Gastrocnemius medialis (tissue), 4 donors: ENCODE results near the gene TRIM66. TPM values are rescaled to one million over a fixed set of nuclear protein-coding genes. Genes with fewer than 3 reads are reported as not detected.

Source experiments
- ATAC-seq, 2 donors: fragments of 150-250 bp; one replicate each; pipeline ENCODE4 v1.9.1; 2016
- DNase-seq, 2 donors: peaks; one replicate each; pipeline ENCODE4 v3.0.0-alpha.2; 2019
- H3K27ac ChIP-seq, 4 donors: fragments of 200-600 bp; sonication (generic); 1 replicate in 1 of 4; 2 replicates in 3 of 4; pipeline ENCODE4 v1.5.1; 2016 to 2018; ENCODE audit warnings: mild to moderate bottlenecking in 2 of 4, moderate library complexity in 1 of 4
- H3K27me3 ChIP-seq, 3 donors: fragments of 200-600 bp; sonication (generic) in 2 of 3; 1 replicate in 1 of 3; 2 replicates in 2 of 3; pipeline versions ENCODE4 v1.5.1 to v1.6.0; 2016 to 2019; ENCODE audit warnings: mild to moderate bottlenecking in 1 of 3, moderate library complexity in 1 of 3
- H3K36me3 ChIP-seq, 2 donors: fragments of 200-600 bp; sonication (generic) in 1 of 2; one replicate each; pipeline ENCODE4 v1.5.1; 2017 to 2018
- H3K4me1 ChIP-seq, 2 donors: fragments of 200-600 bp; sonication (generic) in 1 of 2; one replicate each; pipeline ENCODE4 v1.5.1; 2016 to 2017; ENCODE audit warnings: mild to moderate bottlenecking in 2 of 2
- H3K4me3 ChIP-seq, 4 donors: fragments of 200-600 bp; sonication (generic) in 3 of 4; 1 replicate in 1 of 4; 2 replicates in 3 of 4; pipeline ENCODE4 v1.5.1; 2016 to 2019; ENCODE audit warnings: mild to moderate bottlenecking in 2 of 4
- H3K9me3 ChIP-seq, 3 donors: fragments of 200-600 bp; sonication (generic) in 2 of 3; 1 replicate in 1 of 3; 2 replicates in 2 of 3; pipeline ENCODE4 v1.5.1; 2016 to 2019
- POLR2A ChIP-seq, 2 donors: fragments of 450-650 bp; IDR thresholded peaks; one replicate each; pipeline ENCODE4 v1.6.1; 2017; ENCODE audit warnings: antibody characterized with exemption in 2 of 2, mild to moderate bottlenecking in 2 of 2, moderate library complexity in 2 of 2
- in situ Hi-C, 4 donors: fragments of 200-750 bp; cut with MboI; loops; one replicate each; pipeline versions ENCODE4 v1.15.0 to v1.8.0; 2017; ENCODE audit warnings: low sequenced_read_pairs in 4 of 4
- intact Hi-C: fragments of 100-400 bp; cut with DNase I; formaldehyde crosslinking; loops from one replicate; pipeline ENCODE4 v1.15.1; 2023; ENCODE audit warnings: low total_unique reads
- total RNA-seq, 4 donors: library from RNA; depleted of rRNA; stranded (reverse); fragments of >200 nt; gene quantifications; one replicate each; pipeline versions ENCODE4 v1.1.0 to v1.2.3, GENCODE V29; 2016
- TF ChIP-seq, protein P1 (sequence below), 5 experiments: fragments of 450-650 bp in 3 of 5; fragments of 200-600 bp in 2 of 5; sonication (generic) in 2 of 5; IDR thresholded peaks in 4 of 5; conservative IDR thresholded peaks in 1 of 5; 1 replicate in 4 of 5; 2 replicates in 1 of 5; pipeline ENCODE4 v1.5.1; 2016 to 2019; ENCODE audit warnings: antibody characterized with exemption in 5 of 5, mild to moderate bottlenecking in 3 of 5, moderate library complexity in 3 of 5

Gene TRIM66
- total RNA-seq, 4 donors from 2014 or later = 0.55 to 6.5 (median 1.1) TPM

DNA sequence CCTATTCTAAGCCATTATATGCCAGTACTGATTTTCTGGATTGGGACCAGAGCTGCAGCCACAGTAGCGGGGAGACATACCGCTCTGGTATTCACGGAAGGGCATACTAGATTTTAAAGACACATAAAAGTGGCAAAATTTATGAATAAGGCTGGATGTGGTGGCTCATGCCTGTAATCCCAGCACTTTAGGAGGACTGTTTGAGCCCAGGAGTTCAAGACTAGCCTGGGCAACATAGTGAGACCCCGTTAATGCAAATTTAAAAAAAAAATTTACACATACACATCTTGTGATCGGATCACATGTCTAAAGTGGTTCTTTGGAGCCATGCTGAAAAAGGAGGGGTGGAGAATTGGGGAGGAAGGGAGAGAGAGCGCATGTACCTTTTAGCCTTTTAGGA, 9.1 kb upstream of the TRIM66 start:
- Histone ChIP-seq H3K36me3 (peaks cover 2 to 43% of the 10 kb centered on the region in 2 donors), H3K4me3 (no peak overlapping the region), H3K9me3 (no peaks in the 10 kb centered on the region), H3K4me1 (peaks cover 18 to 21% of the 10 kb centered on the region in 2 donors), H3K27ac (no peak overlapping the region), H3K27me3 (no peaks in the 10 kb centered on the region)
- intact Hi-C loops = no loop called here
- in situ Hi-C loops = loop anchor here in 3 of 4 donors (10.0 to 25.0 kb wide), 5 partner anchors 121 to 446 kb away; partner anchors contain the start of genes AKIP1 (in 1 of the 3) and TMEM9B (in 1 of the 3)
- no peak for TF ChIP-seq POLR2A (IDR thresholded peaks at IDR 0.05)
- ATAC-seq = no peak
- DNase-seq = no peak

DNA sequence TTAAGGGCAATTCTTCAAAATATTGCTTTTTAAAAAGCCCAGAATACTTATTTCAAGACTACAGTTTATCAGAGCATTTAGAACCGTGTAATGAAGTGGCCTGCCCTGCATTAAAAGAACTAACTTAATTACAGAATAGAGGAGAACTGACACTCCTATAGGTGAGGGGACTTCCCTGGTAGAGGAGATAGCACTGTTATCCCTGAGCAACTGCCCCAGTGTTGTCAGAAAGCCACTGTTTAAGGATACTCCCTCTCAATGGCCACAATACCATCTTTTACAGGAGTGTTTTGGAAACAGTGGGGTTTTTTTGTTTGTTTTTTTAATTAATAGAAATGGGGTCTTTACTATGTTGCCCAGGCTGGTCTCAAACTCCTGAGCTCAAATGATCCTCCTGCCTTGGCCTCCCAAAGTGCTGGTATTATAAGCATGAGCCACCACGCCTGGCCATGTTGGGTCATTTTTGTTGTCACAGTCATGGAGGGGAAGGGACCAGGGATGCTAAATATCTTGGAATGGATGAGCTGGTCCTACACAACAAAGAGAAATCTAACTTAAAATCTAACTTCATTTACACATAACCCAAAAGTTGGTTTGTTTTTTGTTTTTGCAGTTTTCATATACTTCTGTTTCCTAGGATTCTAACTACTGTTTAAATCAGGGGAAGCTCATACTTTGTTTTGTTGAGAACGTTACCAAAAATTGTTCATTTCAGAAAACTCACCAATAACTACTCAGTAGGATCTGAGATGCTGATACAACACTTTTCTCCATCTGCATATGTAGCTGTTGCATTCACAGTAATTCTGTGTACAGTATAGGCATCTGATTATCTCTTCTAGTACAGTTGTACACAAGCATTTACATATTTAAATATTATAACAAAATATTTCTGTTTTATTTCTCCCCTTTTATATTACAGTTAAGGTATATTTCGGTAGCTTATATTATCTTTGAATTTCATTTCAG, 8.2 kb upstream of the TRIM66 start:
- Histone ChIP-seq H3K4me3 (no peak overlapping the region), H3K9me3 (no peaks in the 10 kb centered on the region), H3K36me3 (peaks cover 0 to 42% of the 10 kb centered on the region in 2 donors), H3K27ac (no peak overlapping the region), H3K4me1 (peaks cover 18 to 21% of the 10 kb centered on the region in 2 donors), H3K27me3 (no peaks in the 10 kb centered on the region)
- intact Hi-C loops = no loop called here
- ATAC-seq = no peak
- no peak for TF ChIP-seq POLR2A (IDR thresholded peaks at IDR 0.05)
- TF ChIP-seq, protein P1, sequence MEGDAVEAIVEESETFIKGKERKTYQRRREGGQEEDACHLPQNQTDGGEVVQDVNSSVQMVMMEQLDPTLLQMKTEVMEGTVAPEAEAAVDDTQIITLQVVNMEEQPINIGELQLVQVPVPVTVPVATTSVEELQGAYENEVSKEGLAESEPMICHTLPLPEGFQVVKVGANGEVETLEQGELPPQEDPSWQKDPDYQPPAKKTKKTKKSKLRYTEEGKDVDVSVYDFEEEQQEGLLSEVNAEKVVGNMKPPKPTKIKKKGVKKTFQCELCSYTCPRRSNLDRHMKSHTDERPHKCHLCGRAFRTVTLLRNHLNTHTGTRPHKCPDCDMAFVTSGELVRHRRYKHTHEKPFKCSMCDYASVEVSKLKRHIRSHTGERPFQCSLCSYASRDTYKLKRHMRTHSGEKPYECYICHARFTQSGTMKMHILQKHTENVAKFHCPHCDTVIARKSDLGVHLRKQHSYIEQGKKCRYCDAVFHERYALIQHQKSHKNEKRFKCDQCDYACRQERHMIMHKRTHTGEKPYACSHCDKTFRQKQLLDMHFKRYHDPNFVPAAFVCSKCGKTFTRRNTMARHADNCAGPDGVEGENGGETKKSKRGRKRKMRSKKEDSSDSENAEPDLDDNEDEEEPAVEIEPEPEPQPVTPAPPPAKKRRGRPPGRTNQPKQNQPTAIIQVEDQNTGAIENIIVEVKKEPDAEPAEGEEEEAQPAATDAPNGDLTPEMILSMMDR (IDR thresholded peaks at IDR 0.05 in 4 of 5, conservative IDR thresholded peaks at IDR 0.05 in 1 of 5) = no peak
- in situ Hi-C loops = loop anchor here in 3 of 4 donors (10.0 to 25.0 kb wide), 5 partner anchors 122 to 447 kb away; partner anchors contain the start of genes AKIP1 (in 1 of the 3) and TMEM9B (in 1 of the 3)
- no peak for DNase-seq

DNA sequence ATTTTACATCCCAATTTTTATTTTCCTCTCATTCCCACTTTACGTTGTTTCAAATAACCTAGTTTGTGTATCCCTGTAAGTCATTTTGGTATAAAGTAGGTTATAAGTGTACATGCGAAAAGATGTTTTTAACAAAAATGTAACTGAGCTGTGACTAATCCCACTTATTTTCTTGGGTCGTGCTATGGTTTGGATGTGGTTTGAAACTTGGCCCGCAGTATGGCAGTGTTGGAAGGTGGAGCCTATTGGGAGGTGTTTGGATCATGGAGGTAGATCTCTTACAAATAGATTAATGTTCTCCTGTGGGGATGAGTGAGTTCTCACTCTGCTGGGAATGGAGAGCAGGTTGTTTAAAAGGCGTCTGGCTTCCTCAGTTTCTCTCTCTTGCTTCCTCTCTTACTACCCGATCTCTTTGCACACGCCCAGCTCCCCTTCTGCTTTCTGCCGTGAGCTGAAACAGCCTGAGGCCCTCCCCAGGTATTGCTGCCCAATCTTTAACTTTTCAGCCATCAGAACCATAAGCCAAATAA, 7.3 kb upstream of the TRIM66 start:
- peaks cover 0 to 43% of the 10 kb centered on the region in 2 donors for H3K36me3 ChIP-seq
- no peak for ATAC-seq
- H3K27me3 ChIP-seq = no peaks in the 10 kb centered on the region
- TF ChIP-seq, protein P1 (IDR thresholded peaks at IDR 0.05 in 4 of 5, conservative IDR thresholded peaks at IDR 0.05 in 1 of 5) = no peak
- H3K4me3 ChIP-seq = peak overlapping the region in 2 of 4 donors; percentile 54 to 74
- H3K4me1 ChIP-seq = peaks cover 18 to 21% of the 10 kb centered on the region in 2 donors
- peak overlapping the region in 2 of 4 donors; percentile 80 to 83 for H3K27ac ChIP-seq
- in situ Hi-C loops = loop anchor here (5.0 to 25.0 kb wide), 7 partner anchors 118 to 448 kb away; partner anchors contain the start of genes TMEM9B (in 2 of the 4) and AKIP1 (in 1 of the 4)
- no peaks in the 10 kb centered on the region for H3K9me3 ChIP-seq
- intact Hi-C loops = loop anchor here (2.0 to 5.0 kb wide), 4 partner anchors 17 to 773 kb away; partner anchors contain the start of genes AKIP1 and ZNF143
- no peak for DNase-seq

DNA sequence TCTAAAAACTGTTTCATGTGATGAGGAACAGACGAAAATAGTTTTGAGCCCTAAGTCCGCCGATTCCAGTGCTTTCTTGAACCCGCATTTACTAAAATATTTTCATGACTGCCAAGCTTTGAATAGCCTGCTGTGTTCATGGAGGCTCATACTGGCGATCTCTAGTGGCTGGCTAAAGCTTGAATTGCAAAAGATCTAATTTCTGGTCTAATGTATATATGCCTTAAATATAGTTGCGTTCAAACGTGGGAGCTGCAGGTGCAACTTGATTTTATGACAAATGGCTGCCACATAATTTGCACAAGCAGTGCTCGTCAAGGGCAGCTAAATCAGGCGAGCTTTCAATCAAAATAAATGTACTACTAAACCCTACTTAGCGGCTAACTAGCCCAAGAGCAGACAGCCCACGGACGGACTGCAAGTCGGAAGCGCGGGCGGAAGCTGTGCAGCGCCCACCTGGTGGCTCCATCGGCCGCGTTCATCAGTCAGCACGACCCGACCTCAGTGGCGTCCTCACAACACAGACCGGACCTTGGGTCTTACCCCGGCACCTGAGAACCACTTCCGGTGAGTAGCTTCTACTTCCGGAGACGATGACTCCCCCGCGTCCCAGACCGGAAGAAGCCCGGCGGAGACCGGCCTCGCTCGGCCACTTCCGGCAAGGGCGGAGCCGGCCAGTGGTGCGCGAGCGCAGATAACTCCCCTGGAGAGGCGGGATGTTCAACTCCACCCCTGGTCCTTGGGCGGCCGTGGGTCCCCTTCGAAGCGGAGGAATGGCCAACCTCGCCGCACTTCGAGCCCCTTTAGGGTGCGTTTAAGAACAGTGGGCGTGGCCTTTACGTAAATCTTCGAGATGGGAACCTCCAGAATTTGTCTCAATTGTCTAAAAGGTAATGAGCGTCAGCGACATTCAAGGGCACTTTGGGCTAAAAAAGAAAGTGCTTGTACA, 6.2 kb upstream of the TRIM66 start:
- in situ Hi-C loops = loop anchor here (5.0 to 25.0 kb wide), 7 partner anchors 119 to 449 kb away; partner anchors contain the start of genes TMEM9B (in 2 of the 4) and AKIP1 (in 1 of the 4)
- peak overlapping the region; percentile 54 to 74 (median 70) for H3K4me3 ChIP-seq
- ATAC-seq (peak; percentile 98 to 99), DNase-seq (peak; percentile 92 to 95)
- H3K4me1 ChIP-seq = peaks cover 27 to 30% of the 10 kb centered on the region in 2 donors
- intact Hi-C loops = loop anchor here (2.0 to 5.0 kb wide), 4 partner anchors 18 to 774 kb away; partner anchors contain the start of genes AKIP1 and ZNF143
- peak overlapping the region; percentile 80 to 88 (median 86) for H3K27ac ChIP-seq
- TF ChIP-seq POLR2A (IDR thresholded peaks at IDR 0.05) = peak; percentile 55 to 57
- TF ChIP-seq, protein P1 (IDR thresholded peaks at IDR 0.05 in 4 of 5, conservative IDR thresholded peaks at IDR 0.05 in 1 of 5) = peak; percentile 8 to 41 (median 15)
- peaks cover 0 to 44% of the 10 kb centered on the region in 2 donors for H3K36me3 ChIP-seq
- no peaks in the 10 kb centered on the region for H3K9me3 ChIP-seq
- H3K27me3 ChIP-seq = no peaks in the 10 kb centered on the region
